Right cardiac atrium (tissue), 5 donors: Measurements from ENCODE around the gene XXYLT1. TPM values are rescaled to one million over a fixed set of nuclear protein-coding genes. Genes with fewer than 3 reads are reported as not detected.

ENCODE experiments used
- ATAC-seq, 2 donors: fragments of 200-7000 bp; cut with Tn5 transposase; one replicate each; pipeline versions ENCODE4 v1.8.0 to v1.9.1; 2020; ENCODE audit warnings: moderate library complexity in 2 of 2, mild to moderate bottlenecking in 1 of 2
- DNase-seq, 3 donors: peaks; one replicate each; pipeline ENCODE4 v3.0.0-alpha.2; 2020
- H3K27ac ChIP-seq: one replicate; pipeline ENCODE4 v1.5.1; 2013; ENCODE audit warnings: mild to moderate bottlenecking, low read length, control low read depth, moderate library complexity
- H3K27me3 ChIP-seq: one replicate; pipeline ENCODE4 v1.6.1; 2013; ENCODE audit not compliant: control insufficient read depth, insufficient read depth
- H3K4me1 ChIP-seq: one replicate; pipeline ENCODE4 v1.6.1; 2013; ENCODE audit warnings: low read length; ENCODE audit not compliant: control insufficient read depth, insufficient read depth
- H3K4me3 ChIP-seq: one replicate; pipeline ENCODE4 v1.5.1; 2013; ENCODE audit warnings: low read length, control low read depth
- H3K9me3 ChIP-seq: one replicate; pipeline ENCODE4 v1.6.1; 2013; ENCODE audit warnings: low read length; ENCODE audit not compliant: control insufficient read depth
- WGBS: extraction: QIAGEN DNeasy Blood & Tissue Kit; methylation state at CpG from one replicate; pipeline ENCODE4 v1.1.7; 2013; 5-methylcytosine and 5-hydroxymethylcytosine counted together
- intact Hi-C, 4 donors: fragments of 100-400 bp; cut with DNase I; formaldehyde crosslinking; loops; one replicate each; pipeline versions ENCODE4 v1.11.0 to v1.14.0; 2022 to 2023
- polyA plus RNA-seq: library from polyadenylated mRNA; stranded (reverse); fragments of 200-250 nt; gene quantifications from one replicate; pipeline ENCODE4 v1.2.3, GENCODE V29; 2013
- total RNA-seq, 4 donors: library from RNA; stranded (reverse); fragmentation: NEBNext Ultra II Directional; extraction: Animal tissue kit (Norgen Biotek cat#: 25700); gene quantifications; one replicate each; pipeline ENCODE4 v1.2.1, GENCODE V29; 2021
- donor health status: healthy with polysubstance abuse.
- donor health status: DM: no; HTN: yes; CAD: no.
- donor health status: DM: no; HTN: no; CAD: no.
- donor health status: DM: no; HTN: yes; CAD: no; lungs with severe emphysema.
- donor health status: DM: yes; HTN: yes; CAD: no.

The XXYLT1 gene
- total and polyA plus RNA-seq, 5 donors = 3.3 to 6.2 (median 4.3) TPM

DNA sequence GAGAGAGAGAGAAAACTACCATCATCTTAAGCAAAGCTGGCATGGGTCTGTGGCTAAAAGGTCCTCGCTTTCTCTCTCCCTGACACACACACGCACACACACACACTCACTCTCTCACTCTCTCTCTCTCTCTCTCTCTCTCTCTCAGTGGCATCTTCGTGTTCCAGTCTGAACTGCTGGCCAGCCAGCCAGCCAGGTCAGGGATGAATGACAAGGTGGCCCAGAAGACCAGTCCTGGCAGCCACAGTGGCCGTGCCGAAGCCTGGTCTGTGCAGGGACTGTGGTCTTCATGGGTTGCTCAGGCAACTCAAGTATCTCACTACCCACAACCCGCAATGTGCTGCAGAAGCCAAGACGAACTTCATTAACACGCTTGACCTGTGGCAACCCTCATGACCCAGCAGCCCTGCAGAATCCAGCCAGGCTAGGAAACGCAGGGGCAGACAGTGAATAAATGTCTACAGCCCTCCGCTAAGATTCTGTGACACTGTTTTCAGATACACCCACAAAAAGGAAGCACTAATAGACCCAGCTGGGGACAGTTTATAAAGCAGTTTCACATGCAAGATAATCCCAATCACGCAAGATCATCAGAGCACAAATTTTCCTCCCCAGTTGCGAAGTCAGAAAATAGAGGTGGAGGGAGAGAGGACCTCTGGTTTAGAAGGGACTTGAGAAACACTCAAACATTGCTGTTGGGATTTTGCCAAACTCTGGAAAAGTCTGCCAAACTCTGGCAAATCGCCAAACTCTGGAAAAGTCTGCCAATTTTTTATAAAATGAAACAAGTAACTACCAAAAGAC is 66.4 kb downstream of the XXYLT1 start:
- intact Hi-C loops = no loop called here
- peak in 1 of 3 donors; percentile 53 for DNase-seq

GRCh38 chr3:195203606-195204005 is 67.4 kb downstream of the XXYLT1 start:
- Histone ChIP-seq H3K27me3 (no peaks in the 10 kb centered on the region), H3K4me1 (peaks cover 7% of the 10 kb centered on the region), H3K27ac (no peak overlapping the region), H3K4me3 (no peak overlapping the region), H3K9me3 (no peaks in the 10 kb centered on the region)
- 81% methylated on average over 6 of the region's 6 CpGs for WGBS
- DNase-seq (no peak), ATAC-seq (peak in 1 of 2 donors; percentile 27)
- intact Hi-C loops = no loop called here

More for the DNA sequence above, 66.4 kb downstream of the XXYLT1 start:
- H3K9me3 ChIP-seq = no peaks in the 10 kb centered on the region
- peaks cover 10% of the 10 kb centered on the region for H3K4me1 ChIP-seq
- no peaks in the 10 kb centered on the region for H3K27me3 ChIP-seq
- H3K4me3 ChIP-seq = no peak overlapping the region
- ATAC-seq = peak; percentile 17 to 32
- peak overlapping the region; percentile 6 for H3K27ac ChIP-seq
- 32% methylated on average over 13 of the region's 13 CpGs for WGBS

GRCh38 chr3:195201295-195201694 is 69.7 kb downstream of the XXYLT1 start:
- peaks cover 6% of the 10 kb centered on the region for H3K4me1 ChIP-seq
- no peak overlapping the region for H3K4me3 ChIP-seq
- intact Hi-C loops = no loop called here
- DNase-seq (no peak), ATAC-seq (no peak)
- H3K27ac ChIP-seq = no peak overlapping the region
- no peaks in the 10 kb centered on the region for H3K9me3 ChIP-seq
- no peaks in the 10 kb centered on the region for H3K27me3 ChIP-seq
- 67% methylated on average over 3 of the region's 3 CpGs for WGBS

DNA sequence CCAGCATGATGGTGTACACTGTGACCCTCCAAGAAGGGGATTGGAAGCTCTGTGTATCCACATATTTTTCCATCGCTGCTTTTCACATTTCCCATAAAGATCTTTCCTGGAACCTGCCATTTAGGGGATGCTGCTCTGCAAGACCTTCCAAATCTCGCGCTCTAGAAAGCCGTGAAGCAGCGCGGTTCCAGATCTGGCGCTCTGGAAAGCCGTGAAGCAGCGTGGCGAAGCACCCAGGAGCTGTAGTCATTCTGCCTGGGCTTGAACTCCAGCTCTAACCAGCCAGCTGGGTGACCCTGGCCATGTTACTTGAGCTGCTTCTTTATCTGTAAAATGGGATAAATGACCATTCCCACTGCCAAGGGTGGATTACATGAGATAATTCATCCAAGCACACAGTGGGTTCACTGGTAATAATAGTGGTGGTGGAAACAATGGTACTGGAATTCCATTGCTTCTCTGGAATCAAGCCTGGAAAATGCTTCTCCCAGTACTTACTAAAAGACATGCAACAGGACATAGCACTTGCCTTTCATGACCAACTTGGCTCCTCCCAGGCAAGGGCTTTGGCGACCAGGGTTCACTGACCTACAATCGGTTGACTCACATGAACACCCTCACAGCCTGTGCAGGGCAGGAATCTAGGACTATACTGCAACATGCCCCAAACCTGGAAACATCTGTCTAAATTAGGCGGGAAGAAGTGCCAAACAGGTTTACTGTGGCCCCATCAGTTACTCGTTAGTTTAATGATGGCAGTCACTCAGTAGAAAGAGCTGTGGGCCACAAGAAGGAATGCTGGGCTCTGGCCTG is 70.7 kb downstream of the XXYLT1 start:
- ATAC-seq = no peak
- no peak overlapping the region for H3K4me3 ChIP-seq
- H3K4me1 ChIP-seq = peaks cover 8% of the 10 kb centered on the region
- WGBS = 97% methylated on average over 14 of the region's 14 CpGs
- no peak overlapping the region for H3K27ac ChIP-seq
- H3K9me3 ChIP-seq = no peaks in the 10 kb centered on the region
- DNase-seq = no peak
- no peaks in the 10 kb centered on the region for H3K27me3 ChIP-seq
- intact Hi-C loops = no loop called here

- WGBS = 93% methylated on average over 19 of the region's 19 CpGs
- no peak overlapping the region for H3K4me3 ChIP-seq
- intact Hi-C loops = no loop called here
- H3K27me3 ChIP-seq = no peaks in the 10 kb centered on the region
- H3K4me1 ChIP-seq = peaks cover 3% of the 10 kb centered on the region
- ATAC-seq (no peak), DNase-seq (no peak)
- H3K27ac ChIP-seq = no peak overlapping the region
- H3K9me3 ChIP-seq = no peaks in the 10 kb centered on the region
Observed at GRCh38 chr3:195198426-195199346, 72.3 kb downstream of the XXYLT1 start.

GRCh38 chr3:195197765-195198425 is 73.1 kb downstream of the XXYLT1 start:
- Histone ChIP-seq H3K27me3 (no peaks in the 10 kb centered on the region), H3K4me1 (peaks cover 3% of the 10 kb centered on the region), H3K9me3 (no peaks in the 10 kb centered on the region), H3K27ac (no peak overlapping the region), H3K4me3 (no peak overlapping the region)
- ATAC-seq = no peak
- DNase-seq = no peak
- 87% methylated on average over 11 of the region's 11 CpGs for WGBS
- intact Hi-C loops = no loop called here

- WGBS = 64% methylated on average over 5 of the region's 5 CpGs
- peak; percentile 48 to 52 for ATAC-seq
Observed at GRCh38 chr3:195196266-195196665, 74.7 kb downstream of the XXYLT1 start.

GRCh38 chr3:195195321-195196209 is 75.4 kb downstream of the XXYLT1 start:
- 80% methylated on average over 17 of the region's 17 CpGs for WGBS
- DNase-seq = no peak
- intact Hi-C loops = no loop called here
- Histone ChIP-seq H3K27ac (no peak overlapping the region), H3K4me3 (no peak overlapping the region), H3K9me3 (no peaks in the 10 kb centered on the region), H3K4me1 (peaks cover 3% of the 10 kb centered on the region), H3K27me3 (no peaks in the 10 kb centered on the region)
- peak; percentile 28 to 32 for ATAC-seq

More at GRCh38 chr3:195196266-195196665, 74.7 kb downstream of the XXYLT1 start:
- peaks cover 3% of the 10 kb centered on the region for H3K4me1 ChIP-seq
- H3K4me3 ChIP-seq = no peak overlapping the region
- no peaks in the 10 kb centered on the region for H3K9me3 ChIP-seq
- DNase-seq = no peak
- no peak overlapping the region for H3K27ac ChIP-seq
- intact Hi-C loops = no loop called here
- H3K27me3 ChIP-seq = no peaks in the 10 kb centered on the region

GRCh38 chr3:195194559-195195206 is 76.3 kb downstream of the XXYLT1 start:
- Histone ChIP-seq H3K9me3 (no peaks in the 10 kb centered on the region), H3K27ac (no peak overlapping the region), H3K4me3 (no peak overlapping the region), H3K4me1 (peaks cover 3% of the 10 kb centered on the region), H3K27me3 (no peaks in the 10 kb centered on the region)
- DNase-seq = no peak
- no peak for ATAC-seq
- intact Hi-C loops = no loop called here
- whole genome bisulfite sequencing = 75% methylated on average over 8 of the region's 8 CpGs
